ENCODE data around the gene DMKN.
"Not testable (repeated sequence)": the region's sequence is repeated elsewhere in the genome, so short reads cannot be mapped to it uniquely, and the experiment has no call there.

The DMKN gene

DNA sequence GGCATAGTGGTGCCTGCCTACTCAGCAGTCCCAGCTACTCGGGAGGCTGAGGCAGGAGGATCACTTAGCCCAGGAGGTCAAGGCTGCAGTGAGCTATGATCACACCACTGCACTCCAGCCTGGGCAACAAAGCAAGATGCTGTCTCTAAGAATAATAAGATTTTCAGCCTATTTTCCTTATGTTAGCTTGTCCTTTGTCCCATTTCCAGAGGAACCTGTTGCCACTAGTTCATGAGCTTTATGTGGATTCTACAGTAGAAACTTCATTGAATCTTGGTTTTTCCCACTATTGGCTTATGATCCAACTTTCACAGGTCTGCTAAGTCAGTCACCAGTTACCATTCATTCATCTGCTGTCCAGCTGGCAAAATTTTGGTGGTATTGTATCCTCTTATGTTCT lies 47.2 kb downstream of the DMKN start:
- no peak for DNase-seq
- Mint-ChIP-seq H3K27me3 (ENCODE audit: low read depth, poor library complexity) (peaks cover 7% of the 10 kb centered on the region), H3K4me3 (no peak overlapping the region), H3K36me3 (ENCODE audit: low read depth) (no peaks in the 10 kb centered on the region), H3K27ac (no peak overlapping the region), H3K4me1 (peaks cover 12% of the 10 kb centered on the region), H3K9me3 (no peaks in the 10 kb centered on the region)
- no peak for TF ChIP-seq CTCF (IDR thresholded peaks at IDR 0.05)

DNA sequence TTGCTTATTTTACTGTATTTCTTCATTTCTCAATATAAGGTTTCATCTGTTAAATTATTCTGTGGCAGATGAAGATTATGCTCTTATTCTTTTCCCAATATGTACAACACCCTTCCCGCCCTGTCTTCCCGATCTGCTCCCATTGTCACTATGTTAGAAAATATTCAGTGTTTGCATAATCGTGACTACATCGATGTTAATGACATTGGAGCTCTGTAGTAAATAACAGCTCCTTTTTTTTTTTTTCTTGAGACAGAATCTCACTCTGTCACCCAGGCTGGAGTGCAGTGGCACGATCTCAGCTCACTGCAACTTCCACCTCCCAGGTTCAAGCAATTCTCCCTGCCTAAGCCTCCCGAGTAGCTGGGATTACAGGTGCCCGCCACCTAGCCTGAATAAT lies 50.5 kb downstream of the DMKN start:
- not testable (repeated sequence) for DNase-seq; H3K4me3 Mint-ChIP-seq; H3K36me3 Mint-ChIP-seq (ENCODE audit: low read depth); H3K27ac Mint-ChIP-seq; H3K9me3 Mint-ChIP-seq
- Mint-ChIP-seq H3K4me1 (peaks cover 33% of the 10 kb centered on the region), H3K27me3 (ENCODE audit: low read depth, poor library complexity) (peaks cover 11% of the 10 kb centered on the region)

GRCh38 chr19:35462476-35462953 lies 50.9 kb downstream of the DMKN start:
- no peaks in the 10 kb centered on the region for H3K36me3 Mint-ChIP-seq (ENCODE audit: low read depth)
- H3K27ac Mint-ChIP-seq, result no peak overlapping the region
- peaks cover 9% of the 10 kb centered on the region for H3K27me3 Mint-ChIP-seq (ENCODE audit: low read depth, poor library complexity)
- H3K4me3 Mint-ChIP-seq, result no peak overlapping the region
- H3K4me1 Mint-ChIP-seq, result peaks cover 31% of the 10 kb centered on the region
- no peak for DNase-seq
- no peak for TF ChIP-seq CTCF (IDR thresholded peaks at IDR 0.05)
- no peaks in the 10 kb centered on the region for H3K9me3 Mint-ChIP-seq

- not testable (repeated sequence) for H3K4me3 Mint-ChIP-seq; H3K36me3 Mint-ChIP-seq (ENCODE audit: low read depth); H3K27ac Mint-ChIP-seq; DNase-seq; H3K9me3 Mint-ChIP-seq; H3K27me3 Mint-ChIP-seq (ENCODE audit: low read depth, poor library complexity)
- H3K4me1 Mint-ChIP-seq, result peaks cover 31% of the 10 kb centered on the region
Measured at GRCh38 chr19:35461788-35462187, 51.7 kb downstream of the DMKN start.

DNA sequence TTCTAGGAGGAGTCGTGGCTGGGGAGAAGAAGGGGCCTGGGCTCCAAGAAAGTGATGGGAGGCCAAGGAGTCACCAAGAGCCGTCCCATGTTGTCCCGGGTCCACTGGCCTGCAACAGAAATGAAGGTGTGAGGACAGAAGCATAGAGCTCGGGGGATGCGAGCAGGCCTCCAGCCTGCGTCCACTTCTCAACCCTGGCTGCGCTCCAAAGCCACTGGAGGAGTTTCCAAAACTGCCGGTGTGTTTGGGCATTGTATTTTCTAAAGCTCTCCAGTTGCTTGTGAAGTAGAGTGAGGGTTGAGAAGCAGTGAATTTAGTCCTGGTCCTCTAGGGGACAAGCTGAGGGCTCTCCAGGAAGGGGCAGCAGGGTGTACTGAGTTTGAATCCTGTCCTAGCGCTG lies 52.4 kb downstream of the DMKN start:
- no peak overlapping the region for H3K27ac Mint-ChIP-seq
- H3K4me1 Mint-ChIP-seq, result peaks cover 31% of the 10 kb centered on the region

GRCh38 chr19:35460608-35461007 lies 52.8 kb downstream of the DMKN start:
- Mint-ChIP-seq H3K27me3 (ENCODE audit: low read depth, poor library complexity) (peaks cover 9% of the 10 kb centered on the region), H3K4me3 (no peak overlapping the region), H3K27ac (peak overlapping the region; percentile 28), H3K36me3 (ENCODE audit: low read depth) (no peaks in the 10 kb centered on the region), H3K4me1 (peaks cover 31% of the 10 kb centered on the region), H3K9me3 (no peaks in the 10 kb centered on the region)
- no peak for TF ChIP-seq CTCF (IDR thresholded peaks at IDR 0.05)
- DNase-seq, result no peak

More for the DNA sequence above, 52.4 kb downstream of the DMKN start:
- Mint-ChIP-seq H3K9me3 (no peaks in the 10 kb centered on the region), H3K36me3 (ENCODE audit: low read depth) (no peaks in the 10 kb centered on the region), H3K4me3 (no peak overlapping the region), H3K27me3 (ENCODE audit: low read depth, poor library complexity) (peaks cover 9% of the 10 kb centered on the region)
- no peak for DNase-seq
- TF ChIP-seq CTCF (IDR thresholded peaks at IDR 0.05), result no peak

DNA sequence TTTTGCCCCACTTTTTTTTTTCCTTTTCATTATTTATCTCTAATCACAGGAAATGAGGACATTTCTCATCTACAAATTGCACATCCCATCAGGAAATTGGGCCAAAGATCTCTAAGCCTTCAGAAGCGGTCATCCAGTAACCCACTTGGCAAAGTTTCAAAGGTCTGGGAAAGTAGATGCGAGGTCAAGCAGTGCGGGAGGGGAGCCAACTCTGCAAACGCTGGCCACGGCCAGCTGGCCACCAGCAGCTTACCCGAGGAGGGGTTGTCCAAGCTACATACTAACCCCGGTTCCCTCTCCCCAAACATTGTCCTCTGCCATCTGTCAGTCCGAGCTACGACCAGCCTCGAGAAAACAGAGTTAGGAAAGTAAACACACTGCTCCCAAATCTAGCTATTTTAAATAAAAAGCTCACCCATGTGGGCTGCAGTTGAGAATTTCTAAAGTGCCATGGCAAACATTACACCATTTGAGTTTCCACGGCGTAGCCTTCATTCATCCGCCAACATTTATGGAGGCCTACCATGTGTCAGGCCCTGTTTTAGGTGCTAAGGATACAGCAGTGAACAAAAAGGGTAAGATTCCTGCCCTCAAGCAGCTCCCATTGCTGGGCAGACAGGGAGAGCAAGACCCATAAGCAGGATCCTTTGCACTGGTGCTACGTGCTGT lies 53.9 kb downstream of the DMKN start:
- H3K9me3 Mint-ChIP-seq, result no peaks in the 10 kb centered on the region
- no peak for TF ChIP-seq CTCF (IDR thresholded peaks at IDR 0.05)
- H3K4me3 Mint-ChIP-seq, result no peak overlapping the region
- peaks cover 31% of the 10 kb centered on the region for H3K4me1 Mint-ChIP-seq
- H3K27me3 Mint-ChIP-seq (ENCODE audit: low read depth, poor library complexity), result peaks cover 9% of the 10 kb centered on the region
- no peaks in the 10 kb centered on the region for H3K36me3 Mint-ChIP-seq (ENCODE audit: low read depth)
- peak; percentile 6 for DNase-seq
- H3K27ac Mint-ChIP-seq, result peak overlapping the region; percentile 56
